ENCODE results near the gene SLC1A2. TPM values are rescaled to one million over a fixed set of nuclear protein-coding genes. Genes with fewer than 3 reads are reported as not detected.

The SLC1A2 gene
- total RNA-seq, 2 experiments from 2014 or later = not detected

DNA sequence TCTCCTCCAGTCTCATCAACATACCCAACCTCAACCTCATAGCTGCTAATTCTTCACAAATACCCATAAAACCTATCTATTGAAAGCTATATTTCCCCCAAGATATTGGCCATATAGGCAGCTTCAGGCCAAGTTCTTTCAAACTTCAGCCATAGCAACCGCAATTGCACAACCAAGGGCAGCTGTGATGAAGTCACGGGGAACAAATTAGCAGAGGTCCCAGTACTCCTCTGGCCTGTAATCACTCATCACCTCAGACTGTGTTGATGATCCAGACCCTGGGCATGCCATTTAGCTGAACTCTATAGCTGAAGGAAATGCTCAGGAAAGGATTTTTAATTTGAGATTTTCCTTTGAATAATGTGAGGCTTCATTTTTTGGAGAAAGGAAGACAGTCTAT lies 84.1 kb downstream of the SLC1A2 start:
- ChIA-PET POLR2A (interaction anchor here (1.5 kb wide), 1 partner anchor 272 kb away, joined by 3 read pairs; no protein-coding TSS in a partner anchor), CTCF (no interaction called here)
- no peaks in the 10 kb centered on the region for H3K27me3 Mint-ChIP-seq
- DNase-seq = no peak
- no peak overlapping the region for H3K27ac Mint-ChIP-seq
- H3K36me3 Mint-ChIP-seq (ENCODE audit: low read depth) = peaks cover 7% of the 10 kb centered on the region
- H3K4me3 Mint-ChIP-seq = no peak overlapping the region
- peaks cover 36% of the 10 kb centered on the region for H3K4me1 Mint-ChIP-seq
- peaks cover 15% of the 10 kb centered on the region for H3K9me3 Mint-ChIP-seq

DNA sequence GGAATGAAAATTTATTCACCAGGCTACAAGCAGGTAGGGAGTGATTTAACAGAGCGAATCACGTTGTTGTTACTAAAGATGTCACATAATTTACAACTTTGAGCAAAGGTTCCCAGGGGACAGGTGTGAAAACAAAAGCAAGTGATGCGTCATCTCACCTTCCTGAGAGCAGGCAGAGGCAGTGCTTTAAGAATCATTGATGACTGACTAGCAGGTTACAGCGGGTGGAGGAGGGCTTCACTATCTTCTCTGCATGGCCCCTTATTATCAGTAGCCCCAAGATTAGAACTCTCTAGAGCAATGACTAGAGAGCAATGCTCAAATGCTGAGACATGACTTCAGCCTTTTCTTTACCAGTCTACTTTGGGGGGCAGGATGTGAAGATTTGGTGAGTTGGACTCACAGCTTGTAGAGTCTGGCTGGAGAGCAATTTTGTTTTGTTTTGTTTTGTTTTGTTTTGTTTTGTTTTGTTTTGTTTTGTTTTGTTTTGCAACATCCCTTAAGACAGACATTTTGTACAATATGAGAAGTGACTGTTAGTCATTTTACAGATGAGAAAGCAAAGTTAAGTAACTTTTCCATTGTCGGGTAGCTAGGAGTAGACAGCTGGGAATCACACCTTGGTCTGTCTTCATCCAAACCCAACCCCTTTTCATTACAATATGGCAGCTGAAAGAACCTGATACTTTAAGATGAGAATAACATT lies 84.8 kb downstream of the SLC1A2 start:
- Mint-ChIP-seq H3K9me3 (peaks cover 16% of the 10 kb centered on the region), H3K4me3 (no peak overlapping the region), H3K27ac (no peak overlapping the region), H3K36me3 (ENCODE audit: low read depth) (peaks cover 7% of the 10 kb centered on the region), H3K4me1 (peaks cover 42% of the 10 kb centered on the region), H3K27me3 (no peaks in the 10 kb centered on the region)
- ChIA-PET CTCF (no interaction called here), POLR2A (interaction anchor here (1.5 kb wide), 1 partner anchor 271 kb away, joined by 3 read pairs; no protein-coding TSS in a partner anchor)
- DNase-seq = no peak

DNA sequence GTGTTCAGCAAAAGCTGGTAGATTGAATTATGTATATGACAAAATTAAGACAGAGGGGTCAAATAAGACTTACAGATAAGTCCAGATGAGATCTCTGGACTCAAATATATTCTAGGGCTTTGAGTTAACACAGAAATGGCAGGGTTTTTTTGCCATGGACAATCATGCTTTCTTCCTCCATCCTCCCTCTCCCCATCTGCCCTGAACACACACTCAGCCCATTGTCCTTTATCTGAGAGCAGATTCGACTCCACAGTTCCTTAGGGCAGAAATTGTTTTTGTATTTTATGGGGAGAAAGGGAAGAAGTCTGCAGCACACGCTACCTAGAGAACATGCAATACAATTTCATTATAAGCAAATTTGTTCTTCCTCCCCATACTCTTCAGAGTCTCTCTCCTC lies 86.8 kb downstream of the SLC1A2 start:
- Mint-ChIP-seq H3K36me3 (ENCODE audit: low read depth) (peaks cover 3% of the 10 kb centered on the region), H3K27ac (no peak overlapping the region), H3K9me3 (peaks cover 15% of the 10 kb centered on the region), H3K4me3 (no peak overlapping the region), H3K4me1 (peaks cover 42% of the 10 kb centered on the region), H3K27me3 (no peaks in the 10 kb centered on the region)
- ChIA-PET CTCF (no interaction called here), POLR2A (interaction anchor here (0.6 kb wide), 1 partner anchor 28 kb away, joined by 3 read pairs; no protein-coding TSS in a partner anchor)
- no peak for DNase-seq

DNA sequence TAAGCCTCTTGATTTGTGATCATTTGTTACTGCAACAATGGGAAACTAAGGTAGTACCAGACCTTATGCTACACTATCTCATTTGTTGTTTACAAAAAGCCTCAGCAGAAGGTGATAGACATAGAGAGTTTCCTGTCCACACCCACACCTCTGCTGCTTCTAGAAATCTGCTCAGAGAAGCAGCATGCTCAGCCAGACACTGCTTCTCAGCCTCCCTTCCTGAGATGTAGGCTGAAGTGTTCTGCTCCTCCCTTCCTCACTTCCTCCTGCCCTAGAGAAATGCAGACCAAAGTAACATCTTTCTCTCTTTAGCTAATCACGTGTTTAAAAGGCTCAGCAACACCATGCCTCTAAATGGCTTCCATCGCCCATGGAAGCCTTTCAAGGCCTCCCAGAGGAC lies 88.4 kb downstream of the SLC1A2 start:
- H3K27ac Mint-ChIP-seq = peak overlapping the region; percentile 80
- H3K4me3 Mint-ChIP-seq = no peak overlapping the region
- no peaks in the 10 kb centered on the region for H3K27me3 Mint-ChIP-seq
- CTCF ChIA-PET = no interaction called here
- H3K9me3 Mint-ChIP-seq = peaks cover 12% of the 10 kb centered on the region
- POLR2A ChIA-PET = interaction anchor here (1.0 to 1.7 kb wide), 2 partner anchors 13 to 74 kb away, joined by 3 to 4 read pairs; no protein-coding TSS in a partner anchor
- H3K4me1 Mint-ChIP-seq = peaks cover 36% of the 10 kb centered on the region
- DNase-seq = peak; percentile 63
- H3K36me3 Mint-ChIP-seq (ENCODE audit: low read depth) = peaks cover 3% of the 10 kb centered on the region

DNA sequence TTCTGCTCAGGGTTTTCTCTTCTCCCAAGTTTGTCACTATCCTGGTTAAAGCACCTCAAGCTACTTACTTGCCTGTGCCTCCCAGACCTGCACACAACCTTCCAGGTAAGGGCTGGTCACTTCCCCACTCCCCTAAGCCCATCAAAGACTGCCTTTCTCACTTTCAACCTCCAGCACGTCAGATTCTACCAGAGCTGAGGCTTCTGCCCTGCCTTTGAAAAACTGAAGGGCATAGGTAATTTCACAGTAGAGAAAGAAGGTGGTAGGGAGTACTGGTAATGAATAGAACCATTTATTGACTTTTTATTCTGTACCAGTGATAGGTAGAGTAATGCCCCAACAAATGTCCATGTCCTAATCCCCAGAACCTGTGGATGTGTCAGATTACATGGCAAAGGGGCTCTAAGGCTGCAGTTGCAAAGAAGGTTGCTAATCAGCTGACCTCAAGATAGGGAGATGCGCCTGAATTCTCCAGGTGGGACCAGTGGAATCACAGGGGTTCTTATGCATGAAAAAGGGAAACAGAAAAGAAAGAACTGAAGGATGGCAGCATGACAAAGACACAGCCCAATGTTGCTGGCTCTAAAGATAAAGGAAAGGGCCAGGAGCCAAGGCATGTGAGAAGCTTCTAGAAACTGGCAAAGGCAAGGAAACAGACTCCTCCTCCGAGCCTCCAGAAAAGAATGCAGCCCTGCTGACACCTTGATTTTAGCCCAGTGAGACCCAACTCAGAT lies 89.0 kb downstream of the SLC1A2 start:
- DNase-seq = no peak
- no peak overlapping the region for H3K4me3 Mint-ChIP-seq
- H3K4me1 Mint-ChIP-seq = peaks cover 36% of the 10 kb centered on the region
- peaks cover 5% of the 10 kb centered on the region for H3K36me3 Mint-ChIP-seq (ENCODE audit: low read depth)
- peaks cover 10% of the 10 kb centered on the region for H3K9me3 Mint-ChIP-seq
- H3K27ac Mint-ChIP-seq = peak overlapping the region; percentile 80
- no peaks in the 10 kb centered on the region for H3K27me3 Mint-ChIP-seq
- POLR2A ChIA-PET = interaction anchor here (1.0 to 1.7 kb wide), 3 partner anchors 13 to 150 kb away, joined by 3 to 4 read pairs (median 3); no protein-coding TSS in a partner anchor
- CTCF ChIA-PET = no interaction called here

- Mint-ChIP-seq H3K9me3 (peaks cover 9% of the 10 kb centered on the region), H3K4me3 (no peak overlapping the region), H3K36me3 (ENCODE audit: low read depth) (peaks cover 4% of the 10 kb centered on the region), H3K27ac (no peak overlapping the region), H3K27me3 (no peaks in the 10 kb centered on the region), H3K4me1 (peaks cover 28% of the 10 kb centered on the region)
- CTCF ChIA-PET = interaction anchor here (1.0 kb wide), 2 partner anchors 12 to 22 kb away, joined by 3 to 4 read pairs; no protein-coding TSS in a partner anchor
- DNase-seq = no peak
- POLR2A ChIA-PET = no interaction called here
Measured at GRCh38 chr11:35327829-35328228, 91.5 kb downstream of the SLC1A2 start.

DNA sequence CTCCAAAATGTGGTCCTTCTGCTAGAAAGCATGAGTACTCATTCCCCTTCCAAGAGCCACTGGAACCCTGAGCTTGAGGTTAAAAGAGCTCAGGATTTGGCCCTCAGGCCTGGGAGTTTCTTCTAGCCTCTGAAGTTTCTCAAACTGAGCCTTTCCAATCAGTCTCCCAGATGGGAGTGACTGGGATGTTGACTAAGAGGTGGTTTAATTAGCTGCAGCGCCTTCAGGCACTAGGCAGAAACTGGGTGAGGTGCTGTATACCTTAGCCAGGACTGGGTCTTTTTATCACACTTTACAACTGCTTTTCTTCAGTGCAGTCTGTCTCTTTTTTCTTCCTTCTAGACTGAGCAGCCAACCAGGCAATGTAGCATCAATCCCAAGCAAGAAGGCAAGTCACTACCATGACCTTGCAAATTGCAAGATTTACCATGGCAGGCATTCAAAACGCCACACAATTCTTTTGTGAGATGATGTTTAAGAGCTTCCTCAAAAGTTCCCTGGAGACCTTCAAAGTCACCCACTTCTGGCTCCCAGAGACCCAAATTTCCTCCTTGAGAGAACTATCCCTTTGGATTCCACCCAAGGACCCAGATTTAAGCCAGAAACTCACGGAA lies 93.0 kb downstream of the SLC1A2 start:
- Mint-ChIP-seq H3K4me3 (no peak overlapping the region), H3K27ac (no peak overlapping the region), H3K4me1 (peaks cover 17% of the 10 kb centered on the region), H3K36me3 (ENCODE audit: low read depth) (peaks cover 4% of the 10 kb centered on the region), H3K27me3 (no peaks in the 10 kb centered on the region), H3K9me3 (peaks cover 1% of the 10 kb centered on the region)
- POLR2A ChIA-PET = no interaction called here
- DNase-seq = no peak
- CTCF ChIA-PET = no interaction called here

- DNase-seq = no peak
- ChIA-PET CTCF (no interaction called here), POLR2A (no interaction called here)
- H3K27ac Mint-ChIP-seq = no peak overlapping the region
- H3K27me3 Mint-ChIP-seq = no peaks in the 10 kb centered on the region
- peaks cover 1% of the 10 kb centered on the region for H3K9me3 Mint-ChIP-seq
- H3K36me3 Mint-ChIP-seq (ENCODE audit: low read depth) = peaks cover 4% of the 10 kb centered on the region
- no peak overlapping the region for H3K4me3 Mint-ChIP-seq
- H3K4me1 Mint-ChIP-seq = peaks cover 4% of the 10 kb centered on the region
Measured at GRCh38 chr11:35324981-35325380, 94.4 kb downstream of the SLC1A2 start.

DNA sequence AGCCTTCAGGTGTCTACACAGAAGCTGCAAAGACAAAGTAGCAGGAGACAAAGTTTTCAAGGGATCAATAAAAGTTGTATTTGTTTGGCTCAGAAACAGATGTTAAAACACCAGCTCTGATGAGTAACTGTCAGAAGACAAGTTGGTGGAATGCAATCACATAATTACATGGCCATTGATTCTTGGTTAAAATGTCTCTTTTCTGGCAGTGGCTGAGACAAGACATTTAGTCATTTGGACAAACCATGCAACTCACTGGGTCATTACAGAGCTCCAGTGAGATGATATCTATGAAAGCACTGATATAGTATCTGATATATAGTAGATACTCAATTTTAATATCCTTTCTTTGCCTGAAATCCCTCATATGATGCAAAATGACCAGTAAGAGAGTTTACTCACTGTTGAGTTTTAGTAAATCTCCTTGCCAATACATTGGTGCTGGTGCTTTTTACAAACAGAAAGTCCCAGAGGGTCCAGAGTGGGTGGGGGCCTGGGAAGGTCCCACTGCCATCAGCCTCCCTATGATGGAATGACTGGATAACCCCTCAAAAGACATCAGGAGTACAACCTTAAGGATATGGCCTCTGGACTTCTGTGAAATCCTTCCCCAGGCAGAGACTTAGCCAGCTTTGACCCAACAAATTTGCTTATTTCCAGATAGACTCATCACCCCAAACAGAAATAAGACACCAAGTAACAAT lies 95.0 kb downstream of the SLC1A2 start:
- Mint-ChIP-seq H3K4me3 (no peak overlapping the region), H3K27ac (no peak overlapping the region), H3K9me3 (no peaks in the 10 kb centered on the region), H3K36me3 (ENCODE audit: low read depth) (peaks cover 4% of the 10 kb centered on the region), H3K4me1 (peaks cover under 1% of the 10 kb centered on the region), H3K27me3 (no peaks in the 10 kb centered on the region)
- POLR2A ChIA-PET = no interaction called here
- CTCF ChIA-PET = interaction anchor here (0.8 kb wide), 1 partner anchor 19 kb away, joined by 3 read pairs; no protein-coding TSS in a partner anchor
- DNase-seq = no peak

DNA sequence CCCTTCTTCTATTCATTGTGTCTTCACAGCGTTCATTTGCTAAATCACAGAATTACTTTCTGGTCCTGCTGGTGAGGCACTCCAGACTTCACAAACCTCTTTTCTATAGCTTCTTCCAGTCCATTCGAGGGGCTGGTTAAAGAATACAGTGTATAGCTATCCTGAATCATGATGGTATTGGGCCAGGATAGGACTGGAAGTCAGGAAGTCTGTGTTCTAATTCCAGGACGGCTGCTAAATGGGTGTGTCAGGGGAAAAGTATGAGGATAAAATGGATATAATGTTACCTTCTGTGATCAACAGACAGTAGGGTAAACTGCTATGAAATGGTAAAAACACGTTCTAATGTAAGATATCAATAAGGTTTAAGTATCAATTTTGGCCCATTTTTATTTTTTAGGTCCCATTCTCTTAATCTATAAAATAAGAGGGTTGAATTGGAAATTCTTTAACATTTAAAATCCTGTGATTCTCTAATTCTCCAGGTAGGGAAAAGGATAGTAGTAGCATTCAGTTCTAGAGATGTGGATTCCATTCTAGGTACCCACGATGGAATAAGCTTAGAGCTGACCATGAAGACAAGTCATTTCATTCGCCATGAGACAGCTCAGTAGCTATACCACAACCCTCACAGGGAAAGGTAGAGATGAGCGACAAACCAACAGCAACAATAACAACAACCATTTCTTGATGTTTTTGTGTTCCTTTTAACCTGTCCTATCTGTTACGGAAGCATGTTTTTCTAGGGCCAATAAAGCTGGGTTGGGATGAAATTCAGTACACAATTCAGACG lies 96.1 kb downstream of the SLC1A2 start:
- H3K27me3 Mint-ChIP-seq = no peaks in the 10 kb centered on the region
- H3K9me3 Mint-ChIP-seq = no peaks in the 10 kb centered on the region
- ChIA-PET CTCF (interaction anchor here (0.8 kb wide), 1 partner anchor 18 kb away, joined by 3 read pairs; no protein-coding TSS in a partner anchor), POLR2A (no interaction called here)
- peaks cover 5% of the 10 kb centered on the region for H3K4me1 Mint-ChIP-seq
- no peak overlapping the region for H3K27ac Mint-ChIP-seq
- no peak for DNase-seq
- peaks cover 4% of the 10 kb centered on the region for H3K36me3 Mint-ChIP-seq (ENCODE audit: low read depth)
- H3K4me3 Mint-ChIP-seq = no peak overlapping the region

DNA sequence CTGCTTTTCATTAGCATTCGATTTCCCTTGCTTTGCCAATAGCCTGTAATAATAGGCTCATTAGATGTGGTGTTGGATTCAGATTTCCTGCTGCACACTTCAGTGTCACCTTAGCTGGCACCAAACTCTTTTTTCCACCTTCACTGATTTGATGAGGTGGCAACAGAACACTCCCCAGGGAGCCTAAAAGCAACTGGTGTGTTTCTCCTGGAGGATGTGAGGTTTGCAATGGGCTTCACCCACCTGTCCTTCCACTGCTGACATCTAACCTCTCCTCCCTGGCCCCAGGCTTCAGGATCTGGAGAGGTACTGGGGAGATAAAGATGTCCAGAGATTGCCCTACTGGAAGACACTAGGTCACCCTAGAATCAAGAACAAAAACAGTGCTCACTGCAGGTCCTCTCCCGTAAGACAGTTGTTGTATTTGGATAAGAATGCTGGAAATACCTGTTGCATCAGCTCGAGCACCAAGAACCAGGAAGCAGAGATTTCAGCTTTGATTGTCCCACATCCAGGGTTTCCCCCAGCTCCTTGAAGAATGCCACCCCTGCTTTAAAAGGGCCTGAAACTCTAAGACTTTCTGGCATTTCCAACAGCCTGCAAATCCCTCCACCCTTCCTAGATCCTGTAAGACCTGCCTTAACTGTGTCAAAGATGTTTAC lies 96.9 kb downstream of the SLC1A2 start:
- ChIA-PET CTCF (no interaction called here), POLR2A (no interaction called here)

More for the DNA sequence above, 96.9 kb downstream of the SLC1A2 start:
- Mint-ChIP-seq H3K27ac (no peak overlapping the region), H3K36me3 (ENCODE audit: low read depth) (peaks cover 4% of the 10 kb centered on the region), H3K9me3 (no peaks in the 10 kb centered on the region), H3K27me3 (no peaks in the 10 kb centered on the region), H3K4me1 (peaks cover 5% of the 10 kb centered on the region), H3K4me3 (no peak overlapping the region)
- DNase-seq = no peak

Measured in activated CD4-positive, alpha-beta memory T cell treated with anti-CD3 and anti-CD28 coated beads, Interleukin-2, amount 10 ng/mL, durations not matched to agents 7 days and 5 days (primary cell).